Epithelial cell of alveolus of lung (primary cell): ENCODE measurements around the gene CBX5. TPM values are rescaled to one million over a fixed set of nuclear protein-coding genes. Genes with fewer than 3 reads are reported as not detected.

Source experiments
- total RNA-seq: library from RNA; depleted of rRNA; stranded (reverse); fragments of >200 nt; gene quantifications from 2 replicates; pipeline ENCODE4 v1.2.1, GENCODE V29; 2015

Gene CBX5
- 53.9 and 59.6 TPM in 2 replicates for total RNA-seq

DNA sequence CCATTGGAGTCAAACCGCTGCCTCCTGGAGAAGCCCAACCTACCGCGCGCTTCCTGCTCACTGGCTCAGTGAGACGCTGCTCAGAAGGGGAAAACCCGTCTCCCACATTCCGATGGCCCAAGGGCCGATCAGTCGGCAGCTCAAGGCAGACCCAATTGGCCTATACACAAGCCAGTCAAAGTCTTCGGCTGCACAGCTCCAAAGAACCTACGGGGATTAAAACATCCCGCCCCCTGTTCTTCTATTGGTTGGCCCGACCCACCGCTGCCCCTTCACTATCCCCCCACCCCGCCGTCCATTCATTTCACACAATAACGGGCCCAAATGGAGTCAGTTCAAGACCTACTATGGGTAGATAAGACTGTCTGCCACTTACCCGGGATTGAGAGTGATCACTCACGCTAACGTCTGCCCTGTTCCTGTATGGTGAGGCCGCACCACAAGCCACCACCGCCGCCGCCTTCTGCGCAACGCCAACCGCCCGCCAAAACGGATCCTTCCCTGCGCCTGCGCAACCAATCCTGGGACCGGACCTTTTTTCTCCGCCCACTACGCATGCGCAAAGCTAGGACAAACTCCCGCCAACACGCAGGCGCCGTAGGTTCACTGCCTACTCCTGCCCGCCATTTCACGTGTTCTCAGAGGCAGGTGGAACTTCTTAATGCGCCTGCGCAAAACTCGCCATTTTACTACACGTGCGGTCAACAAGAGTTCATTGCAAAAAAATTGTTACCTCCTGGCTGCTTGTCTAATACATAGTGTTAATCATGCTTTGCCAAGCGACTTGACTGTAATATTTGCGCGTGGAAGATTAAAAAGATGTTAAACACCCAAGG, at the start of gene CBX5:
CBX5 (minus strand) TSS at position 491 of the 836 bp plus-strand sequence. CDS start 22,472 bp downstream, outside the sequence.

DNA sequence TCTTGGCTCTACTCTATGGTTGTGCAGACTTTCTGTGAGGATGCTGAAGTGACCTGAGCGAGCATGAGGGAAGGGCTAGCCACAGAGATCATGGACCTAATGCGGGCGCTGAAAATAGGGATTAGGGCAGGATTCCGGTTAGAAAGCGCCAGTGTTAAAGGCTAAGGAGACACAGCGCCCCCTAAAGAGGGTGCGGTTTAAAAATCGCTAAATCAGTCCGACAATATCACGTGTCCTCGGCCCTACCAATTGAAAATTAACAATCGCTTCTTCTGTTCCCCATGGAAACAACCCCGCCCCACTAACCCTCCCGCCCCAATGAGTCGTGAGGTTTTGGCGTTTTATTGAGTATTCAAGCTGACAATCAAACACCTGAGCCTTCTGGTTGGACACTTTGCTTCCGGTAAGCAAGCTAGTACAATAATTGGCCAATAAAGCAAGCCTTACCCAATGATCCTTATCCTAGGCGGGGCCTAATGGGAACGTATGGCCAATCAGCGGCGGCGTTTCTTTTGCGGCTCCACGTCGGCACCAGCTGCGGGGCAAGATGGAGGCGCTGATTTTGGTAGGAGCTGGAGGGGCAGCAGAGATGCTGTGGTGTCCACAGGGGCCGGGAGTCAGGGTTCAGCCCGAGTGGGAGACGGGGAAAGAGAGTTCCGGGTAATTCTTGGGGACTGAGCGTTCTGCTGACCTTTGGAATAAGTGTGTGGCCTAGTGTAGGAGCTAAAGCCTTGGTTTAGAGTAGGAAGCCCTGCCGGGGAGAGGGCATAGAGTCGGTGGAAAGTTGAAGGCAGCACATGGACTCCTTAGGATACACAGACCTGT, 44.9 kb upstream of the CBX5 start, which contains the start of gene COPZ1:
COPZ1 (plus strand) TSS at position 515 of the 825 bp plus-strand sequence; CDS start at position 548, 33 bp downstream.

DNA sequence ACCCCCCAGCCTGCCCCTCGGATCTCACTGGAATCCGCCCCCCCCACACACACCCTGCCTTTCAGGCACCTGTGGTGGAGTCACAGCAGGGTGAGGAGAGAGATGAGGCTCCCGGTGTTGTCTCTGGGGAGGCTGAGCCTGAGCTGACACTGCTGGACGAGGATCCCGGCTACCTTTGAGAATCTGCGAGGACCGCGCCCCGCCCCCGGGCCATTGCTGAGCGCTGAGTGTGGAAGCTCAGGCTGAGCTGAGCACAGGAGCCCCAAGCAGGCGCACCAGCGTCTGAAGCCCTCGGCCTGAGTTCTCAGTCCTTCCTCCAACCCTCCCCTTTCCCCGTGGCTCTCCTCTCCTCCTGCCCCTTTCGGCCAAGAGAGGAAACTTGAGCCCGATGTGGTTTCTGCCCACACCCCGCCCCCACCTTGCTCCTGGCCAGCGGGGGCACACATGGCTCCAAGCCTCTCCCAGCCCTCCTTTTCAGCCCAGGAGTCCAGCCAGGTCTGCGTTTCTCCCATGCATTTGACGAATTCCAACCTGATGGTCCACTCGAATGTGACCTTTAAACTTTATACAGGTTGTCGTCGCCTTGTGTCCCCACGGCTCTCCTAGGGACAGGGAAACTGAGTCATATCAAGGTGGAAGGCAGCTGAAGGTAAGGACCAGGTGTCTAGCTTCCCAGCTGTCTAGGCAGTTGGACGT, 21.0 kb upstream of the CBX5 start, which contains the start of gene NFE2:
NFE2 (minus strand) TSS at position 284 of the 696 bp plus-strand sequence. CDS start 5,767 bp downstream, outside the sequence.

DNA sequence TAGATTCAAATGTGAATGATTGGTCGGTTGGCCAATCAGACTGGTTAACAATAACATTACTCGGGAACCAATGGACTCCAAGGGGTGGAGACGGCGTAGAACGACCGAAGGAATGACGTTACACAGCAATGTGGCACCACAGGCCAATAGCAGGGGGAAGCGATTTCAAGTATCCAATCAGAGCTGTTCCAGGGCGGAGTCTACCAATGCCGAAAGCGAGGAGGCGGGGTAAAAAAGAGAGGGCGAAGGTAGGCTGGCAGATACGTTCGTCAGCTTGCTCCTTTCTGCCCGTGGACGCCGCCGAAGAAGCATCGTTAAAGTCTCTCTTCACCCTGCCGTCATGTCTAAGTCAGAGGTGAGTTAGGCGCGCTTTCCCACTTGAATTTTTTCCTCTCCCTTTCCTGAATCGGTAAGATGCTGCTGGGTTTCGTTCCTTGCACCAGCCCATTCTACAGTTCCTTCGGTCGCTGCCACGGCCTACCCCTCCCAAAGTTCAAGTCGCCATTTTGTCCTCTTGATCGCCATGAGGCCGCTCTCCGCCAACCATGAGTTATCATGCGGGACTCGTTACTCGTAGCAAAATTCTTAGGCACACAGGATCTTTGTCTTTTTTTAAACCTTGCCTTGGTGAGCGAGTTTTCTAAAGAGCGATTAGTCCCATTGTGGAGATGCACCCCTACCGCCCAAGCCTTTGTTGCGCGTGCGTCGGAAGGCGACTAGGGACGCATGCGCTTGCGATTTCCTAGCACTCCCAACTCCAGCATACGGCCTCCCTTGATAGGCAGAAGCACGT, 742 bp upstream of the CBX5 start, which contains the start of gene HNRNPA1:
HNRNPA1 (plus strand) TSS at position 259 of the 793 bp plus-strand sequence; CDS start at position 341, 82 bp downstream.

Other genes starting within 250 kb of the CBX5 start
- gene HOXC5, start 247.1 kb downstream of the CBX5 start, total RNA-seq = 0.39 TPM in 1 of 2 replicates, not detected in the other
- gene HOXC4, start 226.3 kb downstream of the CBX5 start, total RNA-seq = 0.88 and 1.4 TPM in 2 replicates
- gene SMUG1, start 91.1 kb downstream of the CBX5 start, total RNA-seq = 44.2 and 62.0 TPM in 2 replicates
- gene HNRNPA1, start 604 bp upstream of the CBX5 start, total RNA-seq = 450 and 1,453 TPM in 2 replicates
- not detected in 2 replicates for gene NFE2, start 20.9 kb upstream of the CBX5 start, total RNA-seq
- gene COPZ1, start 45.0 kb upstream of the CBX5 start, total RNA-seq = 132 and 144 TPM in 2 replicates
- gene GPR84, start 84.4 kb upstream of the CBX5 start, total RNA-seq = 0.13 TPM in 1 of 2 replicates, not detected in the other
- gene ZNF385A, start 104.6 kb upstream of the CBX5 start, total RNA-seq = 3.2 and 13.9 TPM in 2 replicates
- gene ITGA5, start 139.1 kb upstream of the CBX5 start, total RNA-seq = 127 and 621 TPM in 2 replicates
- not detected in 2 replicates for gene GTSF1, start 193.5 kb upstream of the CBX5 start, total RNA-seq
- gene NCKAP1L, start 217.6 kb upstream of the CBX5 start, total RNA-seq = under 0.01 TPM in 1 of 2 replicates, not detected in the other